Measurements from ENCODE around the gene PDE6C. TPM values are rescaled to one million over a fixed set of nuclear protein-coding genes. Genes with fewer than 3 reads are reported as not detected.

Gene PDE6C
- total and polyA plus RNA-seq, 2 of the 8 experiments (the other 6 are each of a cell fraction or from before 2014, with no cell fraction given) = not detected

DNA sequence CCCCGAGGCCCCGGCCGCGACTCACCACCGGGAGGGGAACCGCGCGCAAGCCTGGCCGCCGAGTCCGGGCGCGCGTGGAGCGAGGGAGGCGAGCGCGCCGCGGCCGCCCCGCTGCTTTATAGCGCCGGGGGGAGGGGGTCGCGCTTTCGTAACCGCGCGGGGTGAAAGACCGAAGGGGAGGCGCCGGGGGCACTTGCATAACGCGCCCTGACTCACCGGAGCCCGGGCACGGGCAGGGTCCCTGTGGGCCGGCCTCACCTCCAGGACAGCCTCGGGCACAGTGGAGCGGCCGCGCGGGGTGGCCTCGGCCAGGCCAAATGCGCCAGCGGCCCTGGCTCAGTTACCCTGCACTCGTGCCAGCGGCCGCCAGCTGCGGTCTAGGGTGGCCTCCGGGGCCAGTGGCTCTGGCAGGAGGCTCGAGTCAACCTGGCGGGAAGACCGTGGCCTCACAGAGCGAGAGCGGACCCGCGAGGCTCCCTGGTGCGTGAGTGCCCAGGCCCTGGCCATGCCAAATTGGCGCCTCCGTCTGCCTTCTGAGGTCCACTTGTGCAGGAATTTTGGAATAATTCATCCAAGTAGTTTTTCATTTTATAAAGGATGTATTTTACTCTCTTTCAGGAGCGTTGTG lies 11.1 kb upstream of the PDE6C start, which contains the start of gene RBP4 (continued):
- TF ChIP-seq RNF2 (IDR thresholded peaks at IDR 0.05; ENCODE audit: borderline replicate concordance, low read depth, low read length, missing control alignments, poor library complexity, severe bottlenecking) (peak; percentile 72), KDM1A (IDR thresholded peaks at IDR 0.05; ENCODE audit: borderline replicate concordance, low read length) (no peak), JUN (IDR thresholded peaks at IDR 0.05; ENCODE audit: low read depth, low read length) (no peak), BCL11A (IDR thresholded peaks at IDR 0.05; ENCODE audit: low read depth in 2 of 2, low read length in 2 of 2) (no peak), GABPA (IDR thresholded peaks at IDR 0.05; ENCODE audit: borderline replicate concordance, insufficient read depth, low read length) (no peak)

Data from H1 (cell line).